HepG2 (cell line): ENCODE measurements around the gene TM9SF2. TPM values are rescaled to one million over a fixed set of nuclear protein-coding genes. Genes with fewer than 3 reads are reported as not detected.
A peak's percentile ranks its signal among the peaks of the same experiment; 100 is the strongest.

Experiments
- DR1 ChIP-seq: sonication (generic); formaldehyde crosslinking; IDR thresholded peaks from 2 replicates; pipeline ENCODE4 v1.8.0; 2021; ENCODE audit warnings: mild to moderate bottlenecking, missing genetic modification reagents, inconsistent platforms
- ELF1 ChIP-seq: sonication (generic); formaldehyde crosslinking; IDR thresholded peaks from 2 replicates; pipeline ENCODE4 v1.4.0; 2020; ENCODE audit warnings: missing genetic modification reagents
- ELF4 ChIP-seq: sonication (generic); formaldehyde crosslinking; IDR thresholded peaks from 2 replicates; pipeline ENCODE4 v1.5.0; 2020; ENCODE audit warnings: missing genetic modification reagents, mild to moderate bottlenecking, moderate library complexity, borderline replicate concordance
- ETV5 ChIP-seq: IDR thresholded peaks from 2 replicates; pipeline ENCODE4 v1.6.1; 2018; ENCODE audit warnings: missing biosample characterization, missing genetic modification reagents, inconsistent platforms, borderline replicate concordance
- HDAC6 ChIP-seq: fragments of 200-600 bp; sonication (generic); IDR thresholded peaks from 2 replicates; pipeline ENCODE4 v1.7.0; 2017; ENCODE audit warnings: mild to moderate bottlenecking, antibody characterized with exemption, low read length, low read depth
- HOXA3 ChIP-seq: sonication (generic); formaldehyde crosslinking; IDR thresholded peaks from 2 replicates; pipeline ENCODE4 v1.5.0; 2020; ENCODE audit warnings: missing genetic modification reagents
- HOXA7 ChIP-seq: sonication (generic); formaldehyde crosslinking; IDR thresholded peaks from 2 replicates; pipeline ENCODE4 v1.8.1; 2022; ENCODE audit warnings: mild to moderate bottlenecking, missing genetic modification reagents, moderate library complexity
- HOXA9 ChIP-seq: sonication (generic); formaldehyde crosslinking; IDR thresholded peaks from 2 replicates; pipeline ENCODE4 v1.8.1; 2022; ENCODE audit warnings: missing genetic modification reagents, mild to moderate bottlenecking, moderate library complexity, borderline replicate concordance
- RARA ChIP-seq: IDR thresholded peaks from 2 replicates; pipeline ENCODE4 v1.6.1; 2016; ENCODE audit warnings: missing genetic modification reagents, missing compliant biosample characterization
- RFXAP ChIP-seq: sonication (generic); formaldehyde crosslinking; IDR thresholded peaks from 2 replicates; pipeline ENCODE4 v1.4.0; 2020; ENCODE audit warnings: missing genetic modification reagents, borderline replicate concordance
- SMYD3 ChIP-seq: sonication (generic); formaldehyde crosslinking; IDR thresholded peaks from 2 replicates; pipeline ENCODE4 v1.8.1; 2023; ENCODE audit warnings: mild to moderate bottlenecking, missing genetic modification reagents
- TAF1 ChIP-seq: sonication (generic); formaldehyde crosslinking; IDR thresholded peaks from 2 replicates; pipeline ENCODE4 v1.4.0; 2020; ENCODE audit warnings: missing genetic modification reagents
- ZBTB21 ChIP-seq: sonication (generic); formaldehyde crosslinking; IDR thresholded peaks from 2 replicates; pipeline ENCODE4 v1.4.0; 2020; ENCODE audit warnings: missing genetic modification reagents
- ZFP82 ChIP-seq: sonication (generic); formaldehyde crosslinking; IDR thresholded peaks from 2 replicates; pipeline ENCODE4 v1.5.1; 2020; ENCODE audit warnings: mild to moderate bottlenecking, missing genetic modification reagents, borderline replicate concordance
- ZNF343 ChIP-seq: sonication (generic); formaldehyde crosslinking; IDR thresholded peaks from 2 replicates; pipeline ENCODE4 v1.4.0; 2020; ENCODE audit warnings: mild to moderate bottlenecking, missing genetic modification reagents
- ZNF547 ChIP-seq: sonication (generic); formaldehyde crosslinking; IDR thresholded peaks from 2 replicates; pipeline ENCODE4 v1.5.1; 2020; ENCODE audit warnings: mild to moderate bottlenecking, missing genetic modification reagents
- ZNF747 ChIP-seq: sonication (generic); formaldehyde crosslinking; IDR thresholded peaks from 2 replicates; pipeline ENCODE4 v1.8.1; 2023; ENCODE audit warnings: missing genetic modification reagents, mild to moderate bottlenecking, borderline replicate concordance
- ZSCAN29 ChIP-seq: sonication (generic); formaldehyde crosslinking; conservative IDR thresholded peaks from 2 replicates; pipeline ENCODE4 v1.4.0; 2020; ENCODE audit warnings: mild to moderate bottlenecking, missing genetic modification reagents
- polyA plus RNA-seq, 8 experiments: library from polyadenylated mRNA; depleted of rRNA in 3 of 8; stranded (reverse) in 7 of 8; unstranded in 1 of 8; fragments of >200 nt; fragmentation: Illumina TruSeq in 4 of 8; extraction: Trizol in 4 of 8; gene quantifications; 2 replicates each; pipeline versions ENCODE4 v1.2.1 to v1.2.3, GENCODE V29; 2011 to 2016; ENCODE audit warnings: low read depth in 4 of 8, missing spikeins in 1 of 8, mixed read lengths in 1 of 8; ENCODE audit not compliant: insufficient read depth in 1 of 8
- total RNA-seq, 5 experiments: library from RNA; depleted of rRNA; stranded (reverse); fragments of >200 nt; fragmentation: Illumina TruSeq; extraction: Trizol; gene quantifications; 2 replicates each; pipeline ENCODE4 v1.2.3, GENCODE V29; 2016; ENCODE audit warnings: low read depth in 1 of 5
- TF ChIP-seq, protein P1 (sequence below): sonication (generic); formaldehyde crosslinking; IDR thresholded peaks from 2 replicates; pipeline ENCODE4 v1.4.0; 2020; ENCODE audit warnings: missing genetic modification reagents
- TF ChIP-seq, protein P2 (sequence below): sonication (generic); formaldehyde crosslinking; IDR thresholded peaks from 2 replicates; pipeline ENCODE4 v1.5.1; 2020; ENCODE audit warnings: mild to moderate bottlenecking, missing genetic modification reagents, moderate library complexity
- TF ChIP-seq, protein P3 (sequence below): sonication (generic); formaldehyde crosslinking; IDR thresholded peaks from 2 replicates; pipeline ENCODE4 v1.5.1; 2020; ENCODE audit warnings: missing genetic modification reagents, mild to moderate bottlenecking, borderline replicate concordance

TM9SF2 gene
- total and polyA plus RNA-seq, 2 of the 13 experiments (the other 11 are each of a cell fraction or from before 2014, with no cell fraction given) = 94.1 to 123 TPM

DNA sequence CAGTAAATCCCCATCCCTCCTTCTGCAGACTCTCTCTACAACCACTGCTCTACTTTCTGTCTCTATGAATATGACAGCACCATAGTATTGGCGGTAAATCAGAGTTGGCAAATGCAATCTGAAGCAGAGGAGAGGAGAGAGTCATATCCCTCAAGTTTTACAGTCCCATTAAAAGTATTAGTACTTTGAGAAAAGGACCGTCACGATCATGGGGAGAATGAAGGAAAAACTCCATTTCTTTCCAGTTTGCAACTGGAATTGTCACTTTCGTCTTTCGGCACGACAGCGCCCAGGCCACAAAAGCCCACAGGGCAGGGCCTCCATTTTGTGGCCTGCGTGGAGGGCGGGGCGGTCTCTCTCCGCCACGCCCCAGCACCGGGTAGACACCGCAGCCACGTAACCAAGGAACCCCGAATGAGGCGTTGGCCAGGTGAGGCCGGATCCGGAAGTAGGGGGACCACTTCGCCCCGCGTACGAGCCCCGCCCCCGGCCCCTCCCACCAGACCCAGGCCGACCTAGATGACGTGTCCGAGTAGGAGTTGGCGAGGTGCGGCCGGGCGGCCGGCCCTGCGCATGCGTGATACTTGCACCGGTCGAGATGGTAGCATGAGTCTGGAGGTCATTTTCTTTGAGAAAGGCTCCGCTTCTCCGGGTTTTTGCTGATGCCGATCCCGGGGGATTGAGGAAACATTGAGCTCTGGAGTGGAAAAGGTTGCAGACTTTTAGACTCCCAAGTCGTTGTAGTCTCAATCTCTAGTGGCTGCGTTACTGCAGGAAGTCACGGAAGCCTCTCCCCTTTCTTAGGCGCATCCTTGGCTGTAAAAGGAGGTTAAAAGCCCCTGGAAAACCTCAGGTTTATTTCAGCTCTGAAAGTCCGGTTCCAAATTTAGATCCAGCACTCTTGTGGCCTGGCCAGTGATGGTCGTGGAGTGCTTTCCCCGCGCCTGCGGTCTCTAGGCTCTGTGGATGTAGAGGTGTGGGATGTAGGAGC, 2.8 kb upstream of the TM9SF2 start (continued):
- no peak for TF ChIP-seq HOXA9
- peak; percentile 91 for TF ChIP-seq ELF1 (CRISPR knock-in tag)
- no peak for TF ChIP-seq RARA
- TF ChIP-seq HDAC6 = no peak
- no peak; the same call in 1 of the 2 replicates for TF ChIP-seq RFXAP (CRISPR knock-in tag)
- TF ChIP-seq ZFP82 (CRISPR knock-in tag) = no peak
- TF ChIP-seq ETV5 (CRISPR knock-in tag) = peak; percentile 57; the same call in 1 of the 2 replicates
- TF ChIP-seq ZNF343 = peak; percentile 52; the same call in 1 of the 2 replicates
- peak; percentile 77 for TF ChIP-seq TAF1
- no peak for TF ChIP-seq ZNF547 (CRISPR knock-in tag)
- 0 out of 2 replicates have a peak, but pooled peaks have one; percentile 26 for TF ChIP-seq ZBTB21
- TF ChIP-seq, protein P1, sequence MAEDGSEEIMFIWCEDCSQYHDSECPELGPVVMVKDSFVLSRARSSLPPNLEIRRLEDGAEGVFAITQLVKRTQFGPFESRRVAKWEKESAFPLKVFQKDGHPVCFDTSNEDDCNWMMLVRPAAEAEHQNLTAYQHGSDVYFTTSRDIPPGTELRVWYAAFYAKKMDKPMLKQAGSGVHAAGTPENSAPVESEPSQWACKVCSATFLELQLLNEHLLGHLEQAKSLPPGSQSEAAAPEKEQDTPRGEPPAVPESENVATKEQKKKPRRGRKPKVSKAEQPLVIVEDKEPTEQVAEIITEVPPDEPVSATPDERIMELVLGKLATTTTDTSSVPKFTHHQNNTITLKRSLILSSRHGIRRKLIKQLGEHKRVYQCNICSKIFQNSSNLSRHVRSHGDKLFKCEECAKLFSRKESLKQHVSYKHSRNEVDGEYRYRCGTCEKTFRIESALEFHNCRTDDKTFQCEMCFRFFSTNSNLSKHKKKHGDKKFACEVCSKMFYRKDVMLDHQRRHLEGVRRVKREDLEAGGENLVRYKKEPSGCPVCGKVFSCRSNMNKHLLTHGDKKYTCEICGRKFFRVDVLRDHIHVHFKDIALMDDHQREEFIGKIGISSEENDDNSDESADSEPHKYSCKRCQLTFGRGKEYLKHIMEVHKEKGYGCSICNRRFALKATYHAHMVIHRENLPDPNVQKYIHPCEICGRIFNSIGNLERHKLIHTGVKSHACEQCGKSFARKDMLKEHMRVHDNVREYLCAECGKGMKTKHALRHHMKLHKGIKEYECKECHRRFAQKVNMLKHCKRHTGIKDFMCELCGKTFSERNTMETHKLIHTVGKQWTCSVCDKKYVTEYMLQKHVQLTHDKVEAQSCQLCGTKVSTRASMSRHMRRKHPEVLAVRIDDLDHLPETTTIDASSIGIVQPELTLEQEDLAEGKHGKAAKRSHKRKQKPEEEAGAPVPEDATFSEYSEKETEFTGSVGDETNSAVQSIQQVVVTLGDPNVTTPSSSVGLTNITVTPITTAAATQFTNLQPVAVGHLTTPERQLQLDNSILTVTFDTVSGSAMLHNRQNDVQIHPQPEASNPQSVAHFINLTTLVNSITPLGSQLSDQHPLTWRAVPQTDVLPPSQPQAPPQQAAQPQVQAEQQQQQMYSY (CRISPR knock-in tag) = peak; percentile 99
- TF ChIP-seq ELF4 = peak; percentile 54; the same call in 1 of the 2 replicates
- TF ChIP-seq, protein P2, sequence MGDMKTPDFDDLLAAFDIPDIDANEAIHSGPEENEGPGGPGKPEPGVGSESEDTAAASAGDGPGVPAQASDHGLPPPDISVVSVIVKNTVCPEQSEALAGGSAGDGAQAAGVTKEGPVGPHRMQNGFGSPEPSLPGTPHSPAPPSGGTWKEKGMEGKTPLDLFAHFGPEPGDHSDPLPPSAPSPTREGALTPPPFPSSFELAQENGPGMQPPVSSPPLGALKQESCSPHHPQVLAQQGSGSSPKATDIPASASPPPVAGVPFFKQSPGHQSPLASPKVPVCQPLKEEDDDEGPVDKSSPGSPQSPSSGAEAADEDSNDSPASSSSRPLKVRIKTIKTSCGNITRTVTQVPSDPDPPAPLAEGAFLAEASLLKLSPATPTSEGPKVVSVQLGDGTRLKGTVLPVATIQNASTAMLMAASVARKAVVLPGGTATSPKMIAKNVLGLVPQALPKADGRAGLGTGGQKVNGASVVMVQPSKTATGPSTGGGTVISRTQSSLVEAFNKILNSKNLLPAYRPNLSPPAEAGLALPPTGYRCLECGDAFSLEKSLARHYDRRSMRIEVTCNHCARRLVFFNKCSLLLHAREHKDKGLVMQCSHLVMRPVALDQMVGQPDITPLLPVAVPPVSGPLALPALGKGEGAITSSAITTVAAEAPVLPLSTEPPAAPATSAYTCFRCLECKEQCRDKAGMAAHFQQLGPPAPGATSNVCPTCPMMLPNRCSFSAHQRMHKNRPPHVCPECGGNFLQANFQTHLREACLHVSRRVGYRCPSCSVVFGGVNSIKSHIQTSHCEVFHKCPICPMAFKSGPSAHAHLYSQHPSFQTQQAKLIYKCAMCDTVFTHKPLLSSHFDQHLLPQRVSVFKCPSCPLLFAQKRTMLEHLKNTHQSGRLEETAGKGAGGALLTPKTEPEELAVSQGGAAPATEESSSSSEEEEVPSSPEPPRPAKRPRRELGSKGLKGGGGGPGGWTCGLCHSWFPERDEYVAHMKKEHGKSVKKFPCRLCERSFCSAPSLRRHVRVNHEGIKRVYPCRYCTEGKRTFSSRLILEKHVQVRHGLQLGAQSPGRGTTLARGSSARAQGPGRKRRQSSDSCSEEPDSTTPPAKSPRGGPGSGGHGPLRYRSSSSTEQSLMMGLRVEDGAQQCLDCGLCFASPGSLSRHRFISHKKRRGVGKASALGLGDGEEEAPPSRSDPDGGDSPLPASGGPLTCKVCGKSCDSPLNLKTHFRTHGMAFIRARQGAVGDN (CRISPR knock-in tag) = peak; percentile 84
- TF ChIP-seq HOXA3 = peak; percentile 92
- peak; percentile 81 for TF ChIP-seq ZSCAN29 (CRISPR knock-in tag)
- no peak; the same call in 1 of the 2 replicates for TF ChIP-seq DR1 (CRISPR knock-in tag)
- TF ChIP-seq, protein P3, sequence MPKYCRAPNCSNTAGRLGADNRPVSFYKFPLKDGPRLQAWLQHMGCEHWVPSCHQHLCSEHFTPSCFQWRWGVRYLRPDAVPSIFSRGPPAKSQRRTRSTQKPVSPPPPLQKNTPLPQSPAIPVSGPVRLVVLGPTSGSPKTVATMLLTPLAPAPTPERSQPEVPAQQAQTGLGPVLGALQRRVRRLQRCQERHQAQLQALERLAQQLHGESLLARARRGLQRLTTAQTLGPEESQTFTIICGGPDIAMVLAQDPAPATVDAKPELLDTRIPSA = no peak
- peak; percentile 95 for TF ChIP-seq SMYD3 (CRISPR knock-in tag)
- no peak for TF ChIP-seq HOXA7
- no peak for TF ChIP-seq ZNF747
